IMR-90 (cell line): Measurements from ENCODE around the gene SLIT3.

Experiments used
- MXI1 ChIP-seq: IDR thresholded peaks from 2 replicates; pipeline ENCODE4 v1.6.1; 2012; ENCODE audit warnings: low read depth, mild to moderate bottlenecking, low read length, moderate library complexity, borderline replicate concordance
- POLR2A ChIP-seq: IDR thresholded peaks from 2 replicates; pipeline ENCODE4 v1.6.1; 2012; ENCODE audit warnings: mild to moderate bottlenecking, low read depth, low read length
- RAD21 ChIP-seq: IDR thresholded peaks from 2 replicates; pipeline ENCODE4 v1.6.1; 2012; ENCODE audit warnings: low read length, improper control_type of control experiment
- TF ChIP-seq, protein P1 (sequence below): conservative IDR thresholded peaks from 2 replicates; pipeline ENCODE4 v1.5.1; 2012; ENCODE audit warnings: mild to moderate bottlenecking, low read depth, low read length, improper control_type of control experiment

GRCh38 chr5:168667301-168667840 is 633.6 kb downstream of the SLIT3 start:
- TF ChIP-seq, protein P1, sequence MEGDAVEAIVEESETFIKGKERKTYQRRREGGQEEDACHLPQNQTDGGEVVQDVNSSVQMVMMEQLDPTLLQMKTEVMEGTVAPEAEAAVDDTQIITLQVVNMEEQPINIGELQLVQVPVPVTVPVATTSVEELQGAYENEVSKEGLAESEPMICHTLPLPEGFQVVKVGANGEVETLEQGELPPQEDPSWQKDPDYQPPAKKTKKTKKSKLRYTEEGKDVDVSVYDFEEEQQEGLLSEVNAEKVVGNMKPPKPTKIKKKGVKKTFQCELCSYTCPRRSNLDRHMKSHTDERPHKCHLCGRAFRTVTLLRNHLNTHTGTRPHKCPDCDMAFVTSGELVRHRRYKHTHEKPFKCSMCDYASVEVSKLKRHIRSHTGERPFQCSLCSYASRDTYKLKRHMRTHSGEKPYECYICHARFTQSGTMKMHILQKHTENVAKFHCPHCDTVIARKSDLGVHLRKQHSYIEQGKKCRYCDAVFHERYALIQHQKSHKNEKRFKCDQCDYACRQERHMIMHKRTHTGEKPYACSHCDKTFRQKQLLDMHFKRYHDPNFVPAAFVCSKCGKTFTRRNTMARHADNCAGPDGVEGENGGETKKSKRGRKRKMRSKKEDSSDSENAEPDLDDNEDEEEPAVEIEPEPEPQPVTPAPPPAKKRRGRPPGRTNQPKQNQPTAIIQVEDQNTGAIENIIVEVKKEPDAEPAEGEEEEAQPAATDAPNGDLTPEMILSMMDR: no peak
- TF ChIP-seq RAD21: no peak
- no peak for TF ChIP-seq MXI1
- TF ChIP-seq POLR2A: no peak
